Urothelium cell line (cell line): ENCODE data around the gene PAPSS2.
"Not testable (repeated sequence)": the region's sequence is repeated elsewhere in the genome, so short reads cannot be mapped to it uniquely, and the experiment has no call there.

Source experiments
- DNase-seq: peaks from one replicate; pipeline ENCODE4 v3.0.0; 2011; ENCODE audit warnings: low spot score, mixed read lengths
- FAIRE-seq: peaks from 2 replicates; lab custom pipeline; 2011; peaks lifted over from hg19 to GRCh38; lab: Jason Lieb, UNC

The PAPSS2 gene

GRCh38 chr10:87702260-87702972, 42.7 kb downstream of the PAPSS2 start:
- DNase-seq (no peak), FAIRE-seq (no peak)

GRCh38 chr10:87702973-87703294, 43.3 kb downstream of the PAPSS2 start:
- FAIRE-seq (no peak), DNase-seq (no peak)

GRCh38 chr10:87703771-87704170, 44.1 kb downstream of the PAPSS2 start:
- no peak for FAIRE-seq
- DNase-seq, result no peak

DNA sequence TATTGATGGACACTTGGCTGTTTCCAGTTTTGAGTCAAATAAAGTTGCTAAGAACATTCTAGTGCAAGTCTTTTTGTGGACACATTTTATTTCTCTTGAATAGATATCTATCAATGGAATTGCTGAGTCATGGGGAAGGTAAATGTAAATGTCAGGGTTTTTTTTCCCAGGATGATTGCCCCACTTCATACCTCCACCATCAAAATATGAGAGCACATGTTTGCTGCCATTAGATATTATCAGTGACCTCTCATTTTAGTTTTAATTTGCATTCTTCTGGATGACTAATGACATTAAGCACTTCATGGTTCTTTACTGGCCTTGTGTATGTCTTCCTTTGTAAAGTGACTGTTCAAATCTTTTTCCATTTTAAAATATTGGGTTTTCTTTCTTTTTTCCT, 45.7 kb downstream of the PAPSS2 start:
- no peak for DNase-seq
- no peak for FAIRE-seq

DNA sequence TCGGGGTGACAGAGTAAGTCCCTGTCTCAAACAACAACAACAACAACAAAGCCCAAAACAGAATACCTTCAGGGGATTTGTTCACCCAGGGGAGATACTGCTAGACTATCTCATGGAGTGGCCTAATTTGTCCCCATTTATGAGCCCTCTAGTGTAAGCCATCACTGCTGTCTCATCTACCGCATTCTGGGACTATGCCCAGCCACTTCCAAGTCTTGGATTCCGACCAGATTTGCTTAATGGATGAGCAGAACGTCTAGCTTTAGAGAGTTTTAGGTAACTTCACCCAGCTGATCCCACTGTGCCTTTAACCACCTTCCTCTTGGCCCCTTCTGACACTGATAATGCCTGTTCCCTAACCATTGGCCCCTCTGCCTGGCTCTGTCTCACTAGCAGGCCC, 47.1 kb downstream of the PAPSS2 start:
- DNase-seq (no peak), FAIRE-seq (no peak)

- DNase-seq, result no peak
- no peak for FAIRE-seq
Measured at GRCh38 chr10:87707254-87707653, 47.6 kb downstream of the PAPSS2 start.

DNA sequence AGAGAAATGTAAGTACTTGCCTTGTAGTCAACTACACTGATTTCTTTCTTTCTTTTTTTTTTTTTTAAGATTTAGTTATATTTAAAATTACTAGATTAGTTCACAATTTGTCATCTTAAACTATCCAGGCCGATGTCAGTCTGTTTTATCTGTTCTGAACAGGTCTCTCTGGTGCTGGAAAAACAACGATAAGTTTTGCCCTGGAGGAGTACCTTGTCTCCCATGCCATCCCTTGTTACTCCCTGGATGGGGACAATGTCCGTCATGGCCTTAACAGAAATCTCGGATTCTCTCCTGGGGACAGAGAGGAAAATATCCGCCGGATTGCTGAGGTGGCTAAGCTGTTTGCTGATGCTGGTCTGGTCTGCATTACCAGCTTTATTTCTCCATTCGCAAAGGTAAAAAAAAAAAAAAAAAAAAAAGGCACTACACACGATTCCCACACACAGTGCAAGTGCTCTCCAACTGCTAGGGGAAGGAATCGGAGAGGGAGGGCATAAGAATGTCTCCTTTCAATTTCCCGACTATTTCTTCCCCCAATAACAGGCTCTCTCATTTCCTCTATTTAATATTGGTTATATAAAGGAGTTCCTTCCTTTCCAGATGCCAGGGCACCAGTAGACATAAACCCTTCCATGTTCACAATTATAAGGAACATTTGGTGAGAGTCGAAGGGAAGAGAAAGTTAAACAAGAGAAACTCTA, 53.4 kb downstream of the PAPSS2 start:
- no peak for DNase-seq
- no peak for FAIRE-seq

DNA sequence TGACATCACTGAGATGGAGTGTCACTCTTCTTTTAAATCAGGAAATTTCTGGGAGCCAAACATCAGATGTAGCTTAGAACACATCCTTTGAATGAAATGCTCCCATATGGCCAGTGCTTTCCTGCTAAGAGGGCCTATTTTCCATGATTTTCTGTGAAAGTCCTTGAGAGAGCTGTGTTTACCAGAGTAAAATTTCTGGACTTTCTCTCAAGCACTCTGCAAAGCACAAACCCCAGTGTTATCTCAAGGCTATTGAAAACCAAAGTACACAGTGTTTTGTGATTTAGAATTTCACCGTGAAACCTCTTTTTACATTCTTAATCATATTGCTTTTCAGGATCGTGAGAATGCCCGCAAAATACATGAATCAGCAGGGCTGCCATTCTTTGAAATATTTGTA, 54.0 kb downstream of the PAPSS2 start:
- DNase-seq (no peak), FAIRE-seq (no peak)

DNA sequence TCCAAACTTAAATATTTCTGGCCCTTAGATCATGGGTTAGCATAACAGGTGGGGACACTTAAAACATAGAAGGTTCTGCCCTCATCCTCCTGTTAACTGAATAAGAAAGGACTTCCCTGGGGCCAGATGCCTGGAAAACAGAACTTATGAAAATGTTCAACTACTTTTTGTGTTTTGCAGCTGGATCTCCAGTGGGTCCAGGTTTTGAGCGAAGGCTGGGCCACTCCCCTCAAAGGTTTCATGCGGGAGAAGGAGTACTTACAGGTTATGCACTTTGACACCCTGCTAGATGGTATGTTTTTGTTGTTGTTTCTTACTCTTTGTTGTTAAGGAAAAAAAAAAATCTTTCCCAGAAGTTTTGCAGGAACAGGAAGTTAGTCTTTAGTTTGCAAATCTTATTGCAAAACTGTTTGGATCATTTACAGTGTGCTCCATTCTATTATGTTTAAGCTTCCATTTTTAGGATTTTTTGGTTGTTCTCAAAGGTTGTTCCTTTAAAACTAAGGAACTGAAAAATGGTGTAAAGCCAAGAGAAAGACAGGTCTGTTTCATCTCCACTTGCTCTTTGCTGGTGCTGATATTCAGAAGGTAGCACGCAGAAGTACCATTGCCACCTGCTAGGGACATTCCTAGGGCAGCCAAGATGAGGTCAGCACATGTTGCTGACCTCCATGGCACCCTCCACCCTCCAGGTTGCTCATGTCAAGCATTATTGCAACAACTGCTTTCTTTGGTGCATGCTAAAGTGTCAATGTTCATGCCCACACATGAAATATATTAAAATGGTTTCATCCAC, 56.1 kb downstream of the PAPSS2 start:
- FAIRE-seq (no peak), DNase-seq (no peak)

- FAIRE-seq (no peak), DNase-seq (no peak)
Measured at GRCh38 chr10:87716348-87716670, 56.6 kb downstream of the PAPSS2 start.

DNA sequence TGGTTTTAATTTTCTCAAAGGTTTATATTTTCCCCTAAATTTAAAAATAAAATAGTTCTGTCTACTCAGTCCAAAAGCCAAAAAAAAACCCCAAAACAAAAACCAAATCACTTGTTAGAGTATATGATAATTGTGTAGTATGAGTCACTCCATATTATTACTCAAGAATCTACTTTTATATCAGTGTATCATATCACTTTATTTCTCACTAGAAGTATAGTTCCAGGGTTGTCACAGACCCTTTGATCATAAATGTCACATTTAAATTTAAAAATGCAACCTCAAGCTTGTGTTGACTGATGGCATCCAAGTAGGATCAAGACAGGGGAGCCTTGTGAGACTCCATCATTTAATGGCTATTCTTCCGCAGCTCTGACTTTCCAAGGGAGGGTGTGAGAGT, 61.0 kb downstream of the PAPSS2 start:
- no peak for FAIRE-seq
- DNase-seq, result no peak

GRCh38 chr10:87721781-87722180, 62.1 kb downstream of the PAPSS2 start:
- FAIRE-seq, result no peak
- DNase-seq, result no peak

- FAIRE-seq, result no peak
- DNase-seq, result no peak
Measured at GRCh38 chr10:87722716-87723115, 63.0 kb downstream of the PAPSS2 start.

- FAIRE-seq, result no peak
- no peak for DNase-seq
Measured at GRCh38 chr10:87723500-87723899, 63.8 kb downstream of the PAPSS2 start.

DNA sequence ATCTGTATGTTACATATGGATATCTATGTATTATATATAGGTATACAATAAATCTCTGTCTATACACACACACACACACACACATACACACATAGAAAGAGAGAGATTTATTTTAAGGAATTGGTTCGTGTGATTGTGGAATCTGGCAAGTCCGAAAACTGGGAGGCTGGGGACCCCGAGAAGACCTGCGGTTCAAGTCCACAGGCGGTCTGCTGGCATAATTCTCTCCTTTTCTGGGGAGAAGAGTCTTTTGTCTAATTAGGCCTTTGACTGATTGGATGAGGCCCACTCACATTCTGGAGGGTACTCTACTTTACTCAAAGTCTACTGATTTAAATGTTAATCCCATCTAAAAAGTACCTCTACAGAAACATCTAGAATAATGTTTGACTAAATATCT, 65.1 kb downstream of the PAPSS2 start:
- FAIRE-seq (no peak), DNase-seq (no peak)

DNA sequence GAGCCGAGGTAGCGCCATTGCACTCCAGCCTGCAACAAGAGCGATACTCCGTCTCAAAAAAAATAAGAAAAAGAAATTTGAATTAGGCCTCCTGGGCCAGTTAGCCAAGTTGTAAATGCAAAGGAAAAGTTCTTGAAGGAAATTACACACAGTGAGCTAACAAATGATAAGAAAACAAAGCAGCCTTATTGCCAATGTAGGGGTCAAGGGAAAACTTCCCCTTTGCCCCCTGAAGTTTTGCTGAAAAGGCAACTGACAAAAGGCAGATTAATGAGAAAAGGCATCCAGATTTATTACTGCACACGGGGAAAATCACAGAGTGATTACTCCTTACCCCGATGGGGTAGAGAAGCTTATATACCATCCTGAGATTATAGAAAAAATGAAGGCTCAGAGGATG, 70.3 kb downstream of the PAPSS2 start:
- FAIRE-seq (no peak), DNase-seq (no peak)

GRCh38 chr10:87733081-87733480, 73.4 kb downstream of the PAPSS2 start:
- FAIRE-seq (no peak), DNase-seq (no peak)

GRCh38 chr10:87734987-87735827, 75.5 kb downstream of the PAPSS2 start:
- FAIRE-seq (no peak), DNase-seq (peak; percentile 51)

DNA sequence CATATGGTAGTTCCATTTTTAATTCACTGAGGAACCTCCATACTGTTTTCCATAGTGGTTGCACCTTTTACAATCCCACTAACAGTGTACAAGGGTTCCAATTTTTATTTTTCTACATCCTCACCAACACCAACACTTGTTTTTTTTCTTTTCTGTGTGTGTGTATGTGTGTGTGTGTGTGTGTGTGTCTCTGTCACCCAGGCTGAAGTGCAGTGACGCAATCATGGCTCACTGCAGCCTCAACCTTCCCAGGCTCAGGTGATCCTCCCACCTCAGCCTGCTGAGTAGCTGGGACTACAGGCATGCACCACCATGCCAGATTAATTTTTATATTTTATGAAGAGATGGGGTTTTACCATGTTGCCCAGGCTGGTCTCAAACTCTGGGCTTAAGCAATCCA, 78.6 kb downstream of the PAPSS2 start:
- not testable (repeated sequence) for FAIRE-seq, DNase-seq

DNA sequence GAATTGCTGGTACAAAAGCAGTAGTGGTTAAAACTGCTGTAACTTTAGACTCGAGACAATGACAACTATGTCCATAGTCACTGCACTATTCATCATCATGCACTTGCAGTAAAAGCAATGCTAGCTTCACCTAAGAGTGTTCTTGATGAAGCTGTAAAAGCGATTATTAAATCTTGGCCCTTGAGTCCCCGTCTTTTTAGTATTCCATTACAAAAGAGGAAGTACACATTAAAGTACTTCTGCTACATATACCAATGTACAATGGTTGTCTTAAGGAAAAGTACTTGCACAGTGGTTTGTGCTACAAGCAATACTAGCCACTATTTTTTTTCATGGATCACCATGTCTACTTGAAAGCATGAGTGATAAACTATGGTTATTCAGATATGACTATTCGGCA, 80.0 kb downstream of the PAPSS2 start:
- FAIRE-seq, result no peak
- DNase-seq, result no peak

DNA sequence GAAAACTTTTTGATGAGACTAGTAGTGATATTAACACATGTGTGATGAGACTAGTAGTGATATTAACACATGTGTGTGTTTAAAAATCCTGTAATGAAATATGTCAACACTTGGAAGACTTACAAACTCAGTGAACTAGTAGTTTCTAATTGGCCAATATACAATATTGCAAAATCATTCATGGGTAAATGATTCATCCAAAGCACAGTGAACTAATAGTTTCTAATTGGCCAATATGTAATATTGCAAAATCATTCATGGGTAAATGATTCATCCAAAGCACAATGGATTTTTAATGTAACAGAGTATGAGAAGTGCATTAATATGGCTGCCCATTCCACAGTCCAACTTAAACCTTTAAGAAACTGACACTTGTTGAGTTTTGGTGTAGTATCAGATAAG, 80.6 kb downstream of the PAPSS2 start:
- DNase-seq, result no peak
- FAIRE-seq, result no peak
